ENCODE measurements around the gene GRIN3B.

The GRIN3B gene

GRCh38 chr19:970695-971094, 29.5 kb upstream of the GRIN3B start (continued):
- TF ChIP-seq ZNF639 (tag by site-specific recombination; IDR thresholded peaks at IDR 0.05) = peak; percentile 56; the same call in 1 of the 2 replicates
- TF ChIP-seq ZSCAN5A (tag by site-specific recombination; IDR thresholded peaks at IDR 0.05) = 0 out of 2 replicates have a peak, but pooled peaks have one; percentile 25
- TF ChIP-seq ZNF580 (tag by site-specific recombination; IDR thresholded peaks at IDR 0.05) = peak; percentile 73; the same call in 1 of the 2 replicates
- no peak for TF ChIP-seq ZNF514 (tag by site-specific recombination; IDR thresholded peaks at IDR 0.05)
- TF ChIP-seq ZNF513 (tag by site-specific recombination; IDR thresholded peaks at IDR 0.05) = no peak
- TF ChIP-seq ZNF654 (tag by site-specific recombination; IDR thresholded peaks at IDR 0.05; ENCODE audit: low read depth) = peak; percentile 24
- TF ChIP-seq KLF16 (tag by site-specific recombination; IDR thresholded peaks at IDR 0.05) = no peak
- 0 out of 2 replicates have a peak, but pooled peaks have one; percentile 30 for TF ChIP-seq ZNF660 (tag by site-specific recombination; IDR thresholded peaks at IDR 0.05)

- H3K9me3 ChIP-seq (ENCODE audit: control insufficient read depth, insufficient read depth, low read depth, low read length) = no peaks in the 10 kb centered on the region
- POLR2A ChIA-PET = no interaction called here
- H3K27ac ChIP-seq (ENCODE audit: extremely low read depth, low read depth, low read length) = no peak overlapping the region
- no peak for TF ChIP-seq ZNF692 (tag by site-specific recombination; IDR thresholded peaks at IDR 0.05)
- no peak for TF ChIP-seq ZNF654 (tag by site-specific recombination; IDR thresholded peaks at IDR 0.05; ENCODE audit: low read depth)
- TF ChIP-seq ZNF768 (tag by site-specific recombination; IDR thresholded peaks at IDR 0.05) = no peak
- no peak for TF ChIP-seq WT1 (tag by site-specific recombination; IDR thresholded peaks at IDR 0.05)
- peaks cover 8 to 40% of the 10 kb centered on the region in 2 experiments for H3K36me3 ChIP-seq (ENCODE audit: control insufficient read depth in 2 of 2, insufficient read depth in 1 of 2, low read length in 2 of 2)
- H3K4me3 ChIP-seq (ENCODE audit: low read depth, low read length) = no peak overlapping the region
- no peaks in the 10 kb centered on the region for H3K4me1 ChIP-seq (ENCODE audit: control insufficient read depth, insufficient read depth, low read length)
- CTCF ChIA-PET = interaction anchor here (0.8 to 1.8 kb wide), 7 partner anchors 10 to 47 kb away, joined by 3 to 19 read pairs (median 5); partner anchors contain the start of gene WDR18
These were observed 28.4 kb upstream of the GRIN3B start for GRCh38 chr19:971795-972194.

- Histone ChIP-seq H3K4me1 (ENCODE audit: control insufficient read depth, insufficient read depth, low read length) (no peaks in the 10 kb centered on the region), H3K27ac (ENCODE audit: extremely low read depth, low read depth, low read length) (no peak overlapping the region), H3K4me3 (ENCODE audit: low read depth, low read length) (no peak overlapping the region), H3K9me3 (ENCODE audit: control insufficient read depth, insufficient read depth, low read depth, low read length) (no peaks in the 10 kb centered on the region), H3K36me3 (ENCODE audit: control insufficient read depth in 2 of 2, insufficient read depth in 1 of 2, low read length in 2 of 2) (peaks cover 8 to 38% of the 10 kb centered on the region in 2 experiments)
- POLR2A ChIA-PET = no interaction called here
- CTCF ChIA-PET = interaction anchor here (0.8 to 1.2 kb wide), 2 partner anchors 10 to 12 kb away, joined by 4 to 8 read pairs; partner anchors contain the start of gene WDR18
- TF ChIP-seq YY1 (tag by site-specific recombination; IDR thresholded peaks at IDR 0.05) (no peak), ZNF580 (tag by site-specific recombination; IDR thresholded peaks at IDR 0.05) (0 out of 2 replicates have a peak, but pooled peaks have one; percentile 26), ZNF280D (tag by site-specific recombination; IDR thresholded peaks at IDR 0.05) (peak; percentile 93), PATZ1 (tag by site-specific recombination; IDR thresholded peaks at IDR 0.05) (0 out of 2 replicates have a peak, but pooled peaks have one; percentile 22)
These were observed 27.9 kb upstream of the GRIN3B start for GRCh38 chr19:972281-972680.
